IMR-90 (cell line): ENCODE results near the gene SAA4.
"Not testable (repeated sequence)": the region's sequence is repeated elsewhere in the genome, so short reads cannot be mapped to it uniquely, and the experiment has no call there.

ENCODE experiments used
- CTCF ChIP-seq: conservative IDR thresholded peaks from 2 replicates; pipeline ENCODE4 v1.5.1; 2012; ENCODE audit warnings: mild to moderate bottlenecking, low read depth, low read length, improper control_type of control experiment
- POLR2A ChIP-seq: IDR thresholded peaks from 2 replicates; pipeline ENCODE4 v1.6.1; 2012; ENCODE audit warnings: mild to moderate bottlenecking, low read depth, low read length

- TF ChIP-seq CTCF, POLR2A: not testable (repeated sequence)
Measured at GRCh38 chr11:18247191-18247581, 10.6 kb upstream of the SAA4 start.
